Stomach (tissue), 4 donors: ENCODE measurements around the gene HAL.

Experiments used
- CTCF ChIP-seq, 7 experiments: fragments of 450-650 bp in 4 of 7; fragments of 200-600 bp in 3 of 7; sonication (generic) in 3 of 7; IDR thresholded peaks; one replicate each; pipeline ENCODE4 v1.5.1; 2016 to 2019; ENCODE audit warnings: antibody characterized with exemption in 7 of 7, control low read depth in 2 of 7, mild to moderate bottlenecking in 1 of 7
- POLR2AphosphoS5 ChIP-seq, 3 donors: sonication (generic); formaldehyde crosslinking; IDR thresholded peaks; one replicate each; pipeline ENCODE4 v1.6.1; 2016; ENCODE audit warnings: antibody characterized with exemption in 3 of 3

DNA sequence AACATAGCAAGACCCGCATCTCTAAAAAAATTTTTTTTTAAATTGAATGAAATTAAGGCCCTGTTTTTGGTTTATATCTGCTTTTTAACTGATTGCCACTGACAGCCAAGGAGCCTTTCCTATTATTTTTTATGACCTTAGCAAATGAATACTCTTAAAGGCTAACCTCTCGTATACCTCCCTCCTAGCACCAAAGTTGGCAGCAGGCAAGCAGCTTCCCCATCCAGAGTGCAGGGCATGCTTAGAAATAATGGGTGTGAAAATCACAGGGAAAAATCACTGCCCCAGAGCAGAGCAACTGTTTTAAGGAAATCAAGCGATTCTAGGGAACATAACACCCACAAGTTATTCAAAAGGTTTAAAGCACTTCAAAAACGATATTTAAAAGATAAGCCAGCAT lies 20.7 kb downstream of the HAL start:
- no peak for TF ChIP-seq CTCF (IDR thresholded peaks at IDR 0.05)
- TF ChIP-seq POLR2AphosphoS5 (IDR thresholded peaks at IDR 0.05), result no peak
